GM21825 (cell line): Measurements from ENCODE around the gene CDH13.

Source experiments
- ATAC-seq: cut with Tn5 transposase; IDR thresholded peaks from one replicate; pipeline ENCODE4 v1.9.1; 2021; ENCODE audit warnings: mild to moderate bottlenecking, moderate library complexity; ENCODE audit not compliant: unreplicated experiment

The CDH13 gene

GRCh38 chr16:83840060-83840617, 1213.4 kb downstream of the CDH13 start:
- ATAC-seq = no peak

- ATAC-seq = no peak
Observed at GRCh38 chr16:83842291-83842690, 1215.5 kb downstream of the CDH13 start.

GRCh38 chr16:83842756-83843507, 1216.2 kb downstream of the CDH13 start:
- no peak for ATAC-seq

GRCh38 chr16:83843657-83844056, 1216.9 kb downstream of the CDH13 start:
- no peak for ATAC-seq

- no peak for ATAC-seq
Observed at GRCh38 chr16:83845263-83845662, 1218.5 kb downstream of the CDH13 start.

- no peak for ATAC-seq
Observed at GRCh38 chr16:83847371-83848225, 1220.8 kb downstream of the CDH13 start.

GRCh38 chr16:83849421-83849820, 1222.7 kb downstream of the CDH13 start:
- ATAC-seq = no peak
